Liver (tissue), 9 donors: Measurements from ENCODE around the gene SPATA31D4. TPM values are rescaled to one million over a fixed set of nuclear protein-coding genes. Genes with fewer than 3 reads are reported as not detected.

Source experiments
- DNase-seq: peaks from one replicate; pipeline ENCODE4 v3.0.0-alpha.2; 2017; ENCODE audit warnings: low spot score
- H3K27ac ChIP-seq, 2 donors: one replicate each; pipeline ENCODE4 v1.7.0; 2013; ENCODE audit warnings: inconsistent platforms in 2 of 2, low read length in 2 of 2, control low read depth in 1 of 2, low read depth in 1 of 2, mild to moderate bottlenecking in 1 of 2
- H3K27me3 ChIP-seq, 4 donors: one replicate each; pipeline versions ENCODE4 v1.6.1 to v1.7.0; 2013; ENCODE audit warnings: low read length in 3 of 4, inconsistent platforms in 1 of 4, mild to moderate bottlenecking in 1 of 4, moderate library complexity in 1 of 4; ENCODE audit not compliant: control insufficient read depth in 4 of 4, insufficient read depth in 4 of 4
- H3K36me3 ChIP-seq, 4 donors: one replicate each; pipeline versions ENCODE4 v1.6.1 to v1.7.0; 2013; ENCODE audit warnings: low read length in 3 of 4, mild to moderate bottlenecking in 3 of 4, low read depth in 1 of 4, moderate library complexity in 1 of 4; ENCODE audit not compliant: control insufficient read depth in 4 of 4, insufficient read depth in 3 of 4
- H3K4me1 ChIP-seq, 4 donors: one replicate each; pipeline versions ENCODE4 v1.6.1 to v1.7.0; 2013; ENCODE audit warnings: low read length in 3 of 4, mild to moderate bottlenecking in 3 of 4, moderate library complexity in 1 of 4; ENCODE audit not compliant: control insufficient read depth in 4 of 4, insufficient read depth in 4 of 4
- H3K4me3 ChIP-seq, 3 donors: one replicate each; pipeline versions ENCODE4 v1.6.1 to v1.7.0; 2013; ENCODE audit warnings: low read length in 3 of 3, control low read depth in 1 of 3, low read depth in 1 of 3, mild to moderate bottlenecking in 1 of 3
- H3K9ac ChIP-seq, 2 donors: one replicate each; pipeline ENCODE4 v1.7.0; 2013; ENCODE audit warnings: low read length in 2 of 2, mild to moderate bottlenecking in 2 of 2, moderate library complexity in 2 of 2, control low read depth in 1 of 2, low read depth in 1 of 2
- H3K9me3 ChIP-seq, 4 donors: one replicate each; pipeline versions ENCODE4 v1.6.1 to v1.7.0; 2013; ENCODE audit warnings: low read length in 3 of 4; ENCODE audit not compliant: control insufficient read depth in 4 of 4
- EGR1 ChIP-seq, 2 donors: IDR thresholded peaks; 2 replicates each; pipeline ENCODE4 v1.6.1; 2016 to 2018; ENCODE audit warnings: antibody characterized with exemption in 2 of 2, low read depth in 2 of 2
- FOXA1 ChIP-seq: IDR thresholded peaks from 2 replicates; pipeline ENCODE4 v1.6.1; 2016; ENCODE audit warnings: antibody characterized with exemption
- FOXA2 ChIP-seq: IDR thresholded peaks from 2 replicates; pipeline ENCODE4 v1.6.1; 2016; ENCODE audit warnings: antibody characterized with exemption
- GABPA ChIP-seq, 2 donors: IDR thresholded peaks in 1 of 2; conservative IDR thresholded peaks in 1 of 2; 2 replicates each; pipeline ENCODE4 v1.6.1; 2016; ENCODE audit warnings: antibody characterized with exemption in 2 of 2, mild to moderate bottlenecking in 1 of 2, moderate library complexity in 1 of 2
- HNF4A ChIP-seq, 2 donors: conservative IDR thresholded peaks; 2 replicates each; pipeline ENCODE4 v1.6.1; 2016; ENCODE audit warnings: antibody characterized with exemption in 2 of 2, mild to moderate bottlenecking in 2 of 2
- HNF4G ChIP-seq: IDR thresholded peaks from 2 replicates; pipeline ENCODE4 v1.6.1; 2016; ENCODE audit warnings: antibody characterized with exemption
- JUND ChIP-seq, 2 donors: IDR thresholded peaks; 2 replicates each; pipeline ENCODE4 v1.6.1; 2016; ENCODE audit warnings: antibody characterized with exemption in 2 of 2
- MAX ChIP-seq: IDR thresholded peaks from 2 replicates; pipeline ENCODE4 v1.6.1; 2016; ENCODE audit warnings: antibody characterized with exemption
- NR2F2 ChIP-seq: IDR thresholded peaks from 2 replicates; pipeline ENCODE4 v1.6.1; 2016; ENCODE audit warnings: antibody characterized with exemption
- RAD21 ChIP-seq, 2 donors: IDR thresholded peaks; 2 replicates each; pipeline ENCODE4 v1.6.1; 2016; ENCODE audit warnings: antibody characterized with exemption in 2 of 2, mild to moderate bottlenecking in 2 of 2
- YY1 ChIP-seq: IDR thresholded peaks from 2 replicates; pipeline ENCODE4 v1.6.1; 2016; ENCODE audit warnings: antibody characterized with exemption, mild to moderate bottlenecking
- ZBTB33 ChIP-seq: IDR thresholded peaks from 2 replicates; pipeline ENCODE4 v1.6.1; 2016; ENCODE audit warnings: antibody characterized with exemption
- WGBS: extraction: QIAGEN DNeasy Blood & Tissue Kit; methylation state at CpG from one replicate; pipeline ENCODE4 v1.1.7; 2013; 5-methylcytosine and 5-hydroxymethylcytosine counted together
- polyA plus RNA-seq, 2 donors: library from polyadenylated mRNA; stranded (reverse) in 1 of 2; unstranded in 1 of 2; fragments of 200-250 nt in 1 of 2; fragments of >200 nt in 1 of 2; fragmentation: Nextera tagmentation in 1 of 2; extraction: Ambion mirVana in 1 of 2; gene quantifications; one replicate each; pipeline versions ENCODE4 v1.2.1 to v1.2.3, GENCODE V29; 2013 to 2015
- total RNA-seq, 2 donors: library from RNA; depleted of rRNA; stranded (reverse); fragments of >200 nt; gene quantifications; one replicate each; pipeline ENCODE4 v1.2.3, GENCODE V29; 2014
- TF ChIP-seq, protein P1 (sequence below): IDR thresholded peaks from 2 replicates; pipeline ENCODE4 v1.6.1; 2016; ENCODE audit warnings: antibody characterized with exemption
- TF ChIP-seq, protein P2 (sequence below): fragments of 150-350 bp; IDR thresholded peaks from 2 replicates; pipeline ENCODE4 v1.5.1; 2017; ENCODE audit warnings: improper control_type of control experiment, low read depth, low read length; ENCODE audit not compliant: missing input control
- donor health status: healthy.
- donor health status: healthy.
- donor health status: healthy.
- donor health status: healthy.
- donor health status: healthy.

The SPATA31D4 gene
- total and polyA plus RNA-seq, 4 donors = not detected

DNA sequence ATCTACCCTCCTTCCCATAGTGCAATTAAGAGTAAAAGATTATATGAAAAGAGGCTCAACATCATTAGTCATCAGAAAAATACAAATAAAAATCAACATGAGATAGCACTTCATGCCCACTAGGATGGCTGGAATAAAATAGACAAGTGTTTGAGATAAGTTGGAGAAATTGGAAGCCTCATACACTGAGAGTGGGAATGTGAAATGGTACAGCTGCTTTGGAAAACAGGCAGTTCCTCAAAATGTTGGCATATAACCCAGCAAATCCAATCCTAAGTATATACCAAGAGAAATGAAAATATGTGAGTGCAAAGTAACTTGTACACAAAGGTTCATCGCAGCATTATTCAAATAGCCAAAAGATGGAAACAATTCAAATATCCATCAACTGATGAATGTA is 24.9 kb downstream of the SPATA31D4 start (continued):
- TF ChIP-seq FOXA1 = no peak
- TF ChIP-seq FOXA2 = no peak
- no peak for TF ChIP-seq RAD21 (IDR thresholded peaks at IDR 0.05)

GRCh38 chr9:81955625-81956024 is 27.4 kb downstream of the SPATA31D4 start:
- no peak for TF ChIP-seq EGR1 (IDR thresholded peaks at IDR 0.05; ENCODE audit: low read depth in 2 of 2)
- TF ChIP-seq GABPA (IDR thresholded peaks at IDR 0.05 in 1 of 2, conservative IDR thresholded peaks at IDR 0.05 in 1 of 2) = no peak
- TF ChIP-seq, protein P1, sequence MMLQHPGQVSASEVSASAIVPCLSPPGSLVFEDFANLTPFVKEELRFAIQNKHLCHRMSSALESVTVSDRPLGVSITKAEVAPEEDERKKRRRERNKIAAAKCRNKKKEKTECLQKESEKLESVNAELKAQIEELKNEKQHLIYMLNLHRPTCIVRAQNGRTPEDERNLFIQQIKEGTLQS = no peak
- no peak for TF ChIP-seq HNF4A (conservative IDR thresholded peaks at IDR 0.05)
- no peak for TF ChIP-seq YY1
- TF ChIP-seq ZBTB33 = no peak
- no peak for TF ChIP-seq MAX
- no peaks in the 10 kb centered on the region for H3K36me3 ChIP-seq

DNA sequence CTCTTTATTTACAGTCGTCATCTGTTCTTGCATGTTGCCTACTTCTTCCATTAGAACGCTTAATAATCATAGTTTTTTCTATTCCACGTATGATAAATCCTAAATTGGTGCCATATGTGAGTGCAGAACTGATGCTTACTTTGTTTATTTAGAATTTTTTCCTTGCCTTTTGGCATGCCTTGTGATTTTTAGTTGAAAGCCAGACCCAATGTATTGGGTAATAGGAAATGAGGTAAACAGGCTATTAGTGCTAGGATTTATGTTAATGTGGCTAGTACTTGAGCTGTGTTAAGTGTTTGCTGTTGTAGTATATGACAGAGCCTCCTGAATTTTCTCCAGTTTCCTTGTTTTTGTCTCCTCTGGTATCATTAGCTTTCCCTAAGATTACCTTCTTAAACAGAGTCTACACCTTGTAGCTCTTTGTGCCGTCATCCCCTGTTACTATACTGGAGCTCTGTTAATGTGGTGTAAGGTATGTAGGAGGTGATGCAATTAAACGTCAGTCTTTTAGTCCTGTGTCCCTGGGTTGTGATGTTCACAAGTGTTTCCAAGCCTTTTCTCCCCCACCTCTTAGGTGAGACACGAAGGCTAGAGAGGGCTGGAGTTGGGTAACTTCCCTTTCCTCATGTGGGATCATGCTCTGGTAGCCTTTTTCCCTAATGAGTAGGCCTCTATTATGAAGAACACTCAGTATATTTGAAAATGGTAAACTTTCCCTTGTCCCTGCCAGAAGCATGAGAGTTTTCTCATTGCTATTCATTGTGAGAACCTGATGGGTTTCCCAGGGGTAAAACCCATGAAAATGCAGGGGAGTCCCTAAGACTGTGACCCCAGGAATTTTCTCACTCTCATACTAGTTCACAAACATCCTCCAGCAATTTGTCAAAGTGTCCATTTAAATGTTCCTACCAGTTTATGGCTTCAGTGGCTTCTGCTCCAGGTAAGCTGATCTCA is 36.3 kb downstream of the SPATA31D4 start:
- Histone ChIP-seq H3K9ac (no peak overlapping the region), H3K9me3 (no peaks in the 10 kb centered on the region), H3K4me1 (no peaks in the 10 kb centered on the region), H3K27me3 (no peaks in the 10 kb centered on the region), H3K36me3 (no peaks in the 10 kb centered on the region), H3K4me3 (no peak overlapping the region), H3K27ac (no peak overlapping the region)
- WGBS = 80% methylated on average over 6 of the region's 6 CpGs
- no peak for DNase-seq
- TF ChIP-seq HNF4G (no peak), NR2F2 (no peak), MAX (no peak), YY1 (no peak), JUND (IDR thresholded peaks at IDR 0.05) (no peak), FOXA1 (no peak)
- TF ChIP-seq, protein P1 = no peak
- TF ChIP-seq, protein P2, sequence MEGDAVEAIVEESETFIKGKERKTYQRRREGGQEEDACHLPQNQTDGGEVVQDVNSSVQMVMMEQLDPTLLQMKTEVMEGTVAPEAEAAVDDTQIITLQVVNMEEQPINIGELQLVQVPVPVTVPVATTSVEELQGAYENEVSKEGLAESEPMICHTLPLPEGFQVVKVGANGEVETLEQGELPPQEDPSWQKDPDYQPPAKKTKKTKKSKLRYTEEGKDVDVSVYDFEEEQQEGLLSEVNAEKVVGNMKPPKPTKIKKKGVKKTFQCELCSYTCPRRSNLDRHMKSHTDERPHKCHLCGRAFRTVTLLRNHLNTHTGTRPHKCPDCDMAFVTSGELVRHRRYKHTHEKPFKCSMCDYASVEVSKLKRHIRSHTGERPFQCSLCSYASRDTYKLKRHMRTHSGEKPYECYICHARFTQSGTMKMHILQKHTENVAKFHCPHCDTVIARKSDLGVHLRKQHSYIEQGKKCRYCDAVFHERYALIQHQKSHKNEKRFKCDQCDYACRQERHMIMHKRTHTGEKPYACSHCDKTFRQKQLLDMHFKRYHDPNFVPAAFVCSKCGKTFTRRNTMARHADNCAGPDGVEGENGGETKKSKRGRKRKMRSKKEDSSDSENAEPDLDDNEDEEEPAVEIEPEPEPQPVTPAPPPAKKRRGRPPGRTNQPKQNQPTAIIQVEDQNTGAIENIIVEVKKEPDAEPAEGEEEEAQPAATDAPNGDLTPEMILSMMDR = no peak

More at GRCh38 chr9:81955625-81956024, 27.4 kb downstream of the SPATA31D4 start:
- Histone ChIP-seq H3K27ac (no peak overlapping the region), H3K27me3 (no peaks in the 10 kb centered on the region), H3K4me3 (no peak overlapping the region), H3K4me1 (no peaks in the 10 kb centered on the region), H3K9ac (no peak overlapping the region), H3K9me3 (peaks cover 0 to 5% (median 1%) of the 10 kb centered on the region in 4 donors)
- no peak for DNase-seq
